Spinal cord (tissue), 10 donors: ENCODE results near the gene AKAP6. TPM values are rescaled to one million over a fixed set of nuclear protein-coding genes. Genes with fewer than 3 reads are reported as not detected.

Source experiments
- DNase-seq, 6 donors: peaks; one replicate each; pipeline versions ENCODE4 v3.0.0 to v3.0.0-alpha.2; 2013 to 2015; ENCODE audit warnings: low spot score in 6 of 6, low read depth in 4 of 6
- H3K27ac ChIP-seq: one replicate; pipeline ENCODE4 v1.5.1; 2013; ENCODE audit warnings: low read depth, low read length, control low read depth
- H3K27me3 ChIP-seq: one replicate; pipeline ENCODE4 v1.6.1; 2013; ENCODE audit warnings: low read length; ENCODE audit not compliant: control insufficient read depth, insufficient read depth
- H3K36me3 ChIP-seq: one replicate; pipeline ENCODE4 v1.6.1; 2013; ENCODE audit warnings: low read length; ENCODE audit not compliant: control insufficient read depth, insufficient read depth
- H3K4me1 ChIP-seq: one replicate; pipeline ENCODE4 v1.6.1; 2013; ENCODE audit warnings: low read length; ENCODE audit not compliant: control insufficient read depth, insufficient read depth
- H3K4me3 ChIP-seq: one replicate; pipeline ENCODE4 v1.5.1; 2013; ENCODE audit warnings: low read depth, low read length, control low read depth
- H3K9me3 ChIP-seq: one replicate; pipeline ENCODE4 v1.6.1; 2013; ENCODE audit warnings: low read length; ENCODE audit not compliant: control insufficient read depth, insufficient read depth
- WGBS: methylation state at CpG from one replicate; pipeline ENCODE4 v1.1.5; 2013; ENCODE audit warnings: missing lambda C conversion rate; ENCODE audit not compliant: insufficient coverage; 5-methylcytosine and 5-hydroxymethylcytosine counted together
- polyA plus RNA-seq, 2 donors: library from polyadenylated mRNA; unstranded; fragments of 120-200 nt; gene quantifications; one replicate each; pipeline ENCODE4 v1.2.1, GENCODE V29; 2013; ENCODE audit not compliant: insufficient read length in 2 of 2
- total RNA-seq, 2 donors: library from RNA; depleted of rRNA in 1 of 2; stranded (reverse); fragments of 120-200 nt in 1 of 2; fragments of >200 nt in 1 of 2; gene quantifications; one replicate each; pipeline versions ENCODE4 v1.2.3 to v1.2.4, GENCODE V29; 2013 to 2014
- donor health status: healthy.

Gene AKAP6
- total and polyA plus RNA-seq, 4 donors = 42.6 to 126 (median 78.7) TPM

DNA sequence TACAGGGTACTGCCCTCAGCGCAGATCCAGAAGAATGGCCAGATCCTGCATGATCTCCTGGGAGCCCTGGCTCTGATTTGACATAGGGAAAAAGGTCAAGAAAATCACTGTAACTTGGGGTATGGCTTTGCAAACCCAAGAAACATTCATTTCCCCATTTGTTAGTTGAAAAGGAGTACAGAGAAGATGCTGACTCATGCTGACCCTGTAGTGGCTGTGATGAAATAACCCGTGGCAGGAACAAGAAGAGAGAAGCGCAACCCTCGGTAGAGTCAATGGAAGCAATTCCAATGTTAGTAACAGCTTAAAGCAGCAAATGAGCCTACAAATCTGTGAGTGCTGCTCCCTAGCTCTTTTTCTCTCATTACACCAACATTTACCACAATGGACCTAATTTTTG, 328.0 kb downstream of the AKAP6 start:
- WGBS = 42% methylated on average over 4 of the region's 4 CpGs
- no peaks in the 10 kb centered on the region for H3K36me3 ChIP-seq
- no peaks in the 10 kb centered on the region for H3K4me1 ChIP-seq
- H3K27me3 ChIP-seq = no peaks in the 10 kb centered on the region
- no peak overlapping the region for H3K27ac ChIP-seq
- DNase-seq = peak in 3 of 6 donors; percentile 12 to 44 (median 26)
- no peaks in the 10 kb centered on the region for H3K9me3 ChIP-seq
- H3K4me3 ChIP-seq = no peak overlapping the region

DNA sequence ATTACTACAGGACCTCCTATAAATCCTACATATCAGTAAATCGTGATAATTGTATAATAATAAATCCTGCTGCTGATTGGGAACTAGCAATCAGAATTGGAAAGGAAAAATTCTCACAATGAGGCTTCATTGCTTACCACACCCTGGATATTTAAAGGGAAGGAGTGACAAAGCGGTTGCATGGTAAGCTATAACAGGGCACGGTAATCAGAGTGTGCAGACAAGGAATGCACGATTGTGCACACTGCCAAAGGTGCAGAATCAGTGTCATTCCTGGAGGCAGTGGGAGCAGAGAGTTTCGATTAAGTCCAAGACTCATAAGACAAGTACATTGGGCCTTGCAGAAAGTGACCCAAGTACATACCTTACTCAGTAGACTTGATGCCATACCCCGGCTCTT, 332.1 kb downstream of the AKAP6 start:
- WGBS = 69% methylated on average over 4 of the region's 6 CpGs
- Histone ChIP-seq H3K4me3 (no peak overlapping the region), H3K4me1 (no peaks in the 10 kb centered on the region), H3K27ac (no peak overlapping the region), H3K27me3 (no peaks in the 10 kb centered on the region), H3K9me3 (no peaks in the 10 kb centered on the region), H3K36me3 (no peaks in the 10 kb centered on the region)
- DNase-seq = no peak

DNA sequence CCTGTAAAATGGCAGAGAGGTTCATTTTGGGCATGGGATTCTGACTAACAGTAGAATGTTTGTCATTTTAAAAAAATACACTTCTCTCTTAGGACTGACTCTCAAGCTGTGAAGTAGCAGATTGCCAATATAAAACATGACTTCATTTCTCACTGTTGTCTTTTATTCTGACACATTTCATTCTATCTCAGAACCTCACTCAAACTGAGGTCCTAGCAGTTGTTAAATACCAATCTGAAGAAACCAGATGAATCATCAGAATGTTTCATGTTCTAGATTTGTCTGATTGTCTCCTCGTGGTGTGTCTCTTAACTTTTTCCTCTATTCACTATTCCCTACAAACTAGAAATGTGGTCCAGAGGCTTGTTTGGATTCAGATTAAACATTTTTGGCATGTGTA, 333.1 kb downstream of the AKAP6 start:
- H3K27me3 ChIP-seq = no peaks in the 10 kb centered on the region
- no CpG with 5 or more reads among the region's 1 CpG for WGBS
- no peak for DNase-seq
- no peak overlapping the region for H3K4me3 ChIP-seq
- H3K27ac ChIP-seq = no peak overlapping the region
- H3K4me1 ChIP-seq = no peaks in the 10 kb centered on the region
- no peaks in the 10 kb centered on the region for H3K36me3 ChIP-seq
- H3K9me3 ChIP-seq = no peaks in the 10 kb centered on the region

DNA sequence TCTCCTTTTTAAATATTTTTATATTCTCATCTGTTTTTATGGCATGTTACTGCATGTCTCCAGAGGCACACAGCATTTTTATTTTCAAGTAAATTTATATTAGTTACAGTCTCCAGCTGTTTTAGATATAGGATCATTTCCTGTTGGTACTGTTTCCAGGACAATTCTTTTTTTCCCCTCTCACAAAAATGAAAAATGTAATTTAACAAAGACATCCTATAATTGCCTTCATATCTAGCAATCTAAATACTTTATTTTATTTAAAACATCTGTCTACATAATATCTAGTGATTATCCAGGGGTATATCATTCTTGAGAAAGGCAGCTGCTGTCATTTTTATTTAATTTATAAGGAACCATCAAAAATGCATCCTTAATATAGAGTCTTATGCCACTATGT, 337.2 kb downstream of the AKAP6 start:
- peak in 1 of 6 donors; percentile 44 for DNase-seq
- H3K27me3 ChIP-seq = no peaks in the 10 kb centered on the region
- no peaks in the 10 kb centered on the region for H3K4me1 ChIP-seq

DNA sequence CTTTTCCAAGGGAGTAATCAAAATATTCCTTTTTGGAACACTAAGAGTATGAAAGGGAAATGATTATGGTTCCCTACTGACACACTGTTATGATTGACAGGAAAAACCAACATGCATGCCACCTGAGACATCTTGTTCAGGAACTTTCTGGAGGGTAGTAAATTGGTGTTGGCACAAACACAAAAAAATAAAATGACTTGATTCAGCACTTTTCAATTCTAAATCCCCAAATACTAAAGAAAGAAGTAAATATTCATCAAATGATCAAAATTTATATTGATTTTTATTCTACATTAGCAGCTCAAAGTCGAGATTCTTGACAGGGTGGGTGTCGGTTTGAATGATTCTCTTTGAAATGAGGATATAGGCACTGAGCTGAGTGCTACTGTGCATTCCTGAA, 338.2 kb downstream of the AKAP6 start:
- Histone ChIP-seq H3K27ac (no peak overlapping the region), H3K36me3 (no peaks in the 10 kb centered on the region), H3K27me3 (no peaks in the 10 kb centered on the region), H3K4me1 (no peaks in the 10 kb centered on the region), H3K9me3 (no peaks in the 10 kb centered on the region), H3K4me3 (no peak overlapping the region)
- peak in 1 of 6 donors; percentile 19 for DNase-seq
- WGBS = no CpG with 5 or more reads among the region's 2 CpGs

More for the DNA sequence above, 337.2 kb downstream of the AKAP6 start:
- Histone ChIP-seq H3K4me3 (no peak overlapping the region), H3K27ac (no peak overlapping the region), H3K36me3 (no peaks in the 10 kb centered on the region), H3K9me3 (no peaks in the 10 kb centered on the region)

DNA sequence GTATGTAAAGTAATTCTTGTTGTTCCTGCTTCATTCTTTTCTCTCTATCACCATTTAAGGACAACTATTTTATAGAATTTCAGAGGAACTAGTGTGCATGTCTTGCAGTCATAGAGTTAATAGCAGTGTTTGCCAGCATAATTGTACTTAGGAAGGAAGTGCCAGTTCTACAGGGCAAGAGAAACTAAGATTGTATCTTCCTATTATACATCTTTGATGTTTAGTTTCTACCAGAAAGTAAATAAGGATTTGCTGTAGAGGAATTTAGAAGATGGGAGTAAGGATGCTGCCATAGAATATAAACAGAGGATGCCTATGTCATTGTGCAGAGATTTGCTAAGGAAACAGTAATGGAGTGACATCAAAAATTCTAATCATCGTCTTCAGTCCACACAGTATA, 338.7 kb downstream of the AKAP6 start:
- Histone ChIP-seq H3K36me3 (no peaks in the 10 kb centered on the region), H3K4me1 (no peaks in the 10 kb centered on the region), H3K9me3 (no peaks in the 10 kb centered on the region), H3K27ac (no peak overlapping the region), H3K4me3 (no peak overlapping the region), H3K27me3 (no peaks in the 10 kb centered on the region)
- DNase-seq = peak in 1 of 6 donors; percentile 18
- WGBS = no CpG with 5 or more reads among the region's 1 CpG

DNA sequence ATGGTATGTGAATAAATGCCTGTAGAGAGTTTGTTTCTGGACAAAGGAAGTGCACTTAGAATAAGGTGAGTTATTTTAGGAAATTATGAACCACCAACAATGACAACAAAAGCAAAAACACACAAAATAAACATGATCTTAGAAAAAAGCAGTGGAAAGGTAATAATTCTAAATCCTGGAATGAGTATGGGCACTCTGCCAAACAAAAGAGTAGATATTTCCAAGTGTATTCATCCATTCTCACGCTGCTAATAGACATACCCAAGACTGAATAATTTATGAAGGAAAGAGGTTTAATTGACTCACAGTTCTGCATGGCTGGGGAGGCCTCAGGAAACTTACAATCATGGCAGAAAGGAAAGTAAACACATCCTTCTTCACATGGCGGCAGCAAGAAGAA, 340.3 kb downstream of the AKAP6 start:
- Histone ChIP-seq H3K4me1 (no peaks in the 10 kb centered on the region), H3K4me3 (no peak overlapping the region), H3K27me3 (no peaks in the 10 kb centered on the region), H3K36me3 (no peaks in the 10 kb centered on the region), H3K27ac (no peak overlapping the region), H3K9me3 (no peaks in the 10 kb centered on the region)
- no peak for DNase-seq
- WGBS = no CpG with 5 or more reads among the region's 2 CpGs

DNA sequence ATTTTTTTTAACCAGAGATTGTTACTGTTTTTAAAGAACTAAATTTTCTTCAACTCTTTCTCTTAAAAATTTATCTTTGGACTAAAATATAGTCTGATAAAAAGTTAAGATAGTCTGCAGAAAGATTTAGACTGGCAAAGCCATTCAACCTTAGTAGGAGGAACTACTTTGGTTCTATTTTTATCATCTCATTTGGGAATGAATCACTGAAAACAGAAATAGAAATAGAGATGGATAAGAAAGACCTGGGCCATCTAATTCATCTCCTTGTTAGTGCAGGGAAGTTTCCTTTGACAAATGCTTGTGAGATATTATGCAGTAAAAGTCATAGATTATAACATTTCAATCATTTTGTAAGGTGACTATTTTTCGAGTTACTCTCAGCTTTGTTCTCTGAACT, 346.3 kb downstream of the AKAP6 start:
- H3K27ac ChIP-seq = no peak overlapping the region
- no peaks in the 10 kb centered on the region for H3K4me1 ChIP-seq
- no CpG with 5 or more reads among the region's 1 CpG for WGBS
- H3K4me3 ChIP-seq = no peak overlapping the region
- H3K36me3 ChIP-seq = no peaks in the 10 kb centered on the region
- no peaks in the 10 kb centered on the region for H3K27me3 ChIP-seq
- no peaks in the 10 kb centered on the region for H3K9me3 ChIP-seq
- DNase-seq = no peak

DNA sequence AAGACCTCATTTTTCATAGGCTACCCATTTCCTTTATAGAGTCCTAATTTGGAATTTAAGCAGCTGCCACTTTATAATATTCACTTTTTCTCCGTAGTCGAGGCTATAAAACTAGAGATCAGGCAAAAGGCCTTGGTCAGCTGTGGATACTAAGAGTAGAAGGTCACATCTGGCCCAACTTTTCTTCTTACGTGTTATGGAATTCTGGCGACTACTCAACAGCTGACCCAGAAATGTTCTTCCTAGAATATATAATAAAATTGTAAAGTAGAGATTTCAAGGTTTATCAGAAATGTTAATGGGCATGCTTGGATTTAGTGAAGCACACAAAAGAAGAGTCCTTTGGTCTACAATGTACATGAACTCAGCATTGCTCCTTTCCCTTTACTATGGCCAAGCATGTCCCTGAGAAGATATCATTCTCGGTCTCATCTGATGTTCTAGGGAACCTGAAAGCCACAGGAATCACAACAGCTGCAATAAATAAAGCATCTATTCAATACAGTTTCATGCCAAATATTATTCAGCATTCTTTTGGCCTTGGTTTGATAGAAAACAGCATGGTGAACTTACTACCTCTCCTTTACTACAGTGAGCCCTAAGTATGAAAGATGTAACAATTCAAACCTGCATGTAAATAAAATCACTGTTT, 348.2 kb downstream of the AKAP6 start:
- Histone ChIP-seq H3K27me3 (no peaks in the 10 kb centered on the region), H3K4me3 (no peak overlapping the region), H3K36me3 (no peaks in the 10 kb centered on the region), H3K9me3 (no peaks in the 10 kb centered on the region), H3K4me1 (no peaks in the 10 kb centered on the region), H3K27ac (no peak overlapping the region)
- 80% methylated on average over 1 of the region's 5 CpGs for WGBS
- DNase-seq = no peak

DNA sequence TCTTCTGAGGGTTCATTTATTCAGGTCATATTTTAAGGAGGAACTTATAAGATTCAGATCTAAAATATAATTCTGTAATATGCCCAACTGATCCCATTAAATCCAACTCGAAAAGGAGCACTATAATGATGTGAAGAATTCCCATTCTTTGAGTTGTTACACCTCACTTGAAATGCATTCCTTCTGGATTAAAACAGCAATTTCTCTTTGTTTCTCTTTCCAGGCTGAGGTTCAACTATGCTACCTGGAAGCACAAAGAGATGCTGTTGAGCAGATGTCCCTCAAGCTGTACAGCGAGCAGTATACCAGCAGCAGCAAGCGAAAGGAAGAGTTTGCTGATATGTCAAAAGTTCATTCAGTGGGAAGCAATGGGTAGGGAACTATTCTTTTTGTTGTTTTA, 349.0 kb downstream of the AKAP6 start:
- no peaks in the 10 kb centered on the region for H3K36me3 ChIP-seq
- DNase-seq = no peak
- H3K4me1 ChIP-seq = no peaks in the 10 kb centered on the region
- H3K27me3 ChIP-seq = no peaks in the 10 kb centered on the region
- 100% methylated on average over 1 of the region's 3 CpGs for WGBS
- no peak overlapping the region for H3K27ac ChIP-seq
- H3K4me3 ChIP-seq = no peak overlapping the region
- no peaks in the 10 kb centered on the region for H3K9me3 ChIP-seq
